Activated CD4-positive, alpha-beta memory T cell treated with anti-CD3 and anti-CD28 coated beads, Interleukin-2, amount 10 ng/mL, durations not matched to agents 7 days and 5 days (primary cell): ENCODE results near the gene TAOK2. TPM values are rescaled to one million over a fixed set of nuclear protein-coding genes. Genes with fewer than 3 reads are reported as not detected.
A peak's percentile ranks its signal among the peaks of the same experiment; 100 is the strongest.

Experiments used
- CTCF ChIA-PET: fragments of 350-600 bp; sonication (Branson Sonifier 250); formaldehyde crosslinking; loops from one replicate; lab custom pipeline; 2021; ENCODE audit warnings: antibody characterized with exemption, inconsistent platforms; lab: Charles Lee
- POLR2A ChIA-PET: fragments of 350-600 bp; sonication (Branson Sonifier 250); formaldehyde crosslinking; loops from one replicate; lab custom pipeline; 2021; ENCODE audit warnings: antibody characterized with exemption; lab: Charles Lee
- DNase-seq: peaks from one replicate; pipeline ENCODE4 v3.0.0-alpha.2; 2020
- H3K27ac Mint-ChIP-seq: one replicate; pipeline ENCODE4 v1.8.0; 2021; ENCODE audit warnings: mild to moderate bottlenecking, mixed read lengths
- H3K27me3 Mint-ChIP-seq: one replicate; pipeline ENCODE4 v1.8.0; 2021; ENCODE audit warnings: mixed read lengths
- H3K36me3 Mint-ChIP-seq: one replicate; pipeline ENCODE4 v1.8.0; 2021; ENCODE audit warnings: low read depth, mixed read lengths
- H3K4me1 Mint-ChIP-seq: one replicate; pipeline ENCODE4 v1.8.0; 2021; ENCODE audit warnings: mixed read lengths
- H3K4me3 Mint-ChIP-seq: one replicate; pipeline ENCODE4 v1.8.0; 2021; ENCODE audit warnings: mild to moderate bottlenecking, mixed read lengths
- H3K9me3 Mint-ChIP-seq: one replicate; pipeline ENCODE4 v1.8.0; 2021; ENCODE audit warnings: mixed read lengths
- total RNA-seq, 2 experiments: library from RNA; stranded (reverse); gene quantifications; one replicate each; pipeline ENCODE4 v1.2.3, GENCODE V29; 2021

The TAOK2 gene
- total RNA-seq, 2 experiments from 2014 or later: 44.2 TPM

DNA sequence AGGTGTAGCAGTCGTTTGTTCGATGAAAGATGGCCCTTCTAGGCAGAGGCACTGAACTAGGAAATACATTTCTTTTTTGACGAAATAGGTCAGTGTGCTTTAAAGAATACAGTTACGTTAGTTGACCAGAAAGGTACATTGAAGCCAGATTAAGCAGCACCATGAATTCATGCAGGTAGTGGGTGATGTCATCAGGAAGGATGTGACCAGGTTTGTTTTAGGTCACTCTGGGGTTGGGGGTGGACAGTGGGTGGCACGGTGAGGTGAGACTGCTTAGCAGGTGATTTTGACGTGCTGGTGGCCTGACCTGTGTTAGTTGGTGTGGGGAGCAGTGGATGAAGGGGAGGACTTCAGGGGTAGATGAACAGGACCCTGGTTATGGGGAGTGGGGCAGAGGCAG is 25.9 kb downstream of the TAOK2 start:
- CTCF ChIA-PET: interaction anchor here (0.6 to 1.2 kb wide), 2 partner anchors 32 to 42 kb away, joined by 4 read pairs; partner anchors contain the start of gene TLCD3B
- POLR2A ChIA-PET: interaction anchor here (1.6 kb wide), 1 partner anchor 74 kb away, joined by 3 read pairs; the partner anchor contains the start of gene KCTD13
- Mint-ChIP-seq H3K27ac (peak overlapping the region; percentile 28), H3K36me3 (peaks cover 59% of the 10 kb centered on the region), H3K27me3 (no peaks in the 10 kb centered on the region), H3K9me3 (no peaks in the 10 kb centered on the region), H3K4me1 (peaks cover 35% of the 10 kb centered on the region), H3K4me3 (no peak overlapping the region)
- no peak for DNase-seq

DNA sequence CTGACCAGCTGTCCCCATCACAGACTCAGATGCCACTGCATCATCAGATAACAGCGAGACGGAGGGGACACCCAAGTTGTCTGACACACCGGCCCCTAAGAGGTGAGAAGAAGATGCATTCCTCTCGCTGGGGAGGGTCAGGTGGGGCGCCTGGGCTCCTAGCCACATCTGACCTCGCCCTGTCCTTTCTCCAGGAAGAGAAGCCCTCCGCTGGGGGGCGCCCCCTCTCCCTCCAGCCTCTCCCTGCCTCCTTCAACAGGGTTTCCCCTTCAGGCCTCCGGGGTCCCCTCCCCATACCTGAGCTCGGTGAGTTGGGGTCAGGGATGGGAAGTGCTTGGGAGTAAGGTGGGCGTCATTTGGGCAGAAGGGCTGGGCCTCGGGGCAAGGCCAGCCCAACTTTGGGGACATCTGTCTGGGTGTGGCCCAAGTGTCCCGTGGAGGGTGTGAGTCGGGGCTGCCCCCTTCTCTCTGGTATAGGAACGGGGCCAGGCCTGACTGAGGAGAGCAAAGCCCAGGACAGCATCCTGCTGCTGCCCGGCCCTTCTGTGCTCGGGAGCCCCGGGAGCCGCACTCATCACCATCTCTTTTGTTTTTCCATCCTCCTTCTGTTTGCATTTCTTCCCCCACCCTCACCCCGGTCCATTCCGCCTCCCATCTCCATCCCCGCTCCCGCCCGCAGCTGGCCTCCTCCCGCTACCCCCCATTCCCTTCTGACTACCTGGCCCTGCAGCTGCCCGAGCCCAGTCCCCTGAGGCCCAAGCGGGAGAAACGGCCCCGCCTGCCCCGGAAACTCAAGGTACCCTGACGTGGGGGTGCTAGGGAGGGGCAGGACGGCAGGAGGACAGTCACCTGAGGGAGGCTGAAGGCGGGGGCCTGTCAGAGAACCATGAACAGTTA is 27.3 kb downstream of the TAOK2 start:
- ChIA-PET CTCF (interaction anchor here (1.2 kb wide), 1 partner anchor 31 kb away, joined by 4 read pairs; the partner anchor contains the start of gene TLCD3B), POLR2A (interaction anchor here (1.6 kb wide), 1 partner anchor 75 kb away, joined by 3 read pairs; the partner anchor contains the start of gene KCTD13)
- no peak for DNase-seq
- H3K27ac Mint-ChIP-seq: no peak overlapping the region
- H3K36me3 Mint-ChIP-seq: peaks cover 46% of the 10 kb centered on the region
- H3K9me3 Mint-ChIP-seq: no peaks in the 10 kb centered on the region
- peaks cover 29% of the 10 kb centered on the region for H3K4me1 Mint-ChIP-seq
- H3K27me3 Mint-ChIP-seq: no peaks in the 10 kb centered on the region
- no peak overlapping the region for H3K4me3 Mint-ChIP-seq

DNA sequence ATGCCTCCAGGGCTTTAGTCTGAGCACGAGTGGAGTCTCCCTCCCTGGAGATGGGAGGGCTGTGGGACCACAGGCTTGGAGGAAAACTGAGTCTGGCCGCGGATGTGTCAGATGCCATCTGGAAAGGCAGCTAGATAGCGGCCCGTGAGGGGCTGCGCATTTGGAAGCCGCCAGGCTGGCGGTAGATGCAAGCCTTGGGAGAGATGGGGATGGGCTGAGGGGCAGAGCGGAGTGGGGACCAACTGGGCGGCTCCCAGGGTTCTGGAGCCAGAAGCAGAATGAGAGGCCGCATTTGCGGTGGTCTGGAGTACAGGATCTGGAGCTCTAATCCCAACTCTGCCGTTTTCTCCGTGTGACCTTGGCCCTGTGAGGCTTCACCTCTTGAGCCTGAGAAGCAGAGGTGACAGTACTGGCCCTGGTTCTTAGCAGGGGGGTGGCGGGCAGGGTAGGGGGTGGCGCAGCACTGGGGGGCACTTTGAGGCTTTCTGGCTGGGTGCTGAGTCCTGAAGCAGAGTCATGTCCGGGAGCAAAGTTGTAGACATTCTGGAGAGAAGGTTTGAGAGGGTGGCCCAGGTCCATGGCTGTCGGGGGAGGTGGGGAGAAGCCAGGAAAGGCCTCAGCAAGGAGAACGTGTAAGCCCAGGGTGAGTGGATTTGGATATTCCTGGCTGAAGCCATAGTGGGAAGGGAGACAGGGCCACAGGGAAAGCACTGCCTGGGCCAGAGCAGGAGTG is 29.1 kb downstream of the TAOK2 start:
- H3K9me3 Mint-ChIP-seq: no peaks in the 10 kb centered on the region
- H3K4me3 Mint-ChIP-seq: no peak overlapping the region
- H3K4me1 Mint-ChIP-seq: peaks cover 16% of the 10 kb centered on the region
- no peaks in the 10 kb centered on the region for H3K27me3 Mint-ChIP-seq
- no peak for DNase-seq
- POLR2A ChIA-PET: interaction anchor here (1.3 to 1.4 kb wide), 2 partner anchors 10 to 41 kb away, joined by 3 to 4 read pairs; partner anchors contain the start of gene TMEM219
- peaks cover 36% of the 10 kb centered on the region for H3K36me3 Mint-ChIP-seq
- H3K27ac Mint-ChIP-seq: no peak overlapping the region
- CTCF ChIA-PET: interaction anchor here (1.3 kb wide), 1 partner anchor 154 kb away, joined by 3 read pairs; no protein-coding TSS in a partner anchor

DNA sequence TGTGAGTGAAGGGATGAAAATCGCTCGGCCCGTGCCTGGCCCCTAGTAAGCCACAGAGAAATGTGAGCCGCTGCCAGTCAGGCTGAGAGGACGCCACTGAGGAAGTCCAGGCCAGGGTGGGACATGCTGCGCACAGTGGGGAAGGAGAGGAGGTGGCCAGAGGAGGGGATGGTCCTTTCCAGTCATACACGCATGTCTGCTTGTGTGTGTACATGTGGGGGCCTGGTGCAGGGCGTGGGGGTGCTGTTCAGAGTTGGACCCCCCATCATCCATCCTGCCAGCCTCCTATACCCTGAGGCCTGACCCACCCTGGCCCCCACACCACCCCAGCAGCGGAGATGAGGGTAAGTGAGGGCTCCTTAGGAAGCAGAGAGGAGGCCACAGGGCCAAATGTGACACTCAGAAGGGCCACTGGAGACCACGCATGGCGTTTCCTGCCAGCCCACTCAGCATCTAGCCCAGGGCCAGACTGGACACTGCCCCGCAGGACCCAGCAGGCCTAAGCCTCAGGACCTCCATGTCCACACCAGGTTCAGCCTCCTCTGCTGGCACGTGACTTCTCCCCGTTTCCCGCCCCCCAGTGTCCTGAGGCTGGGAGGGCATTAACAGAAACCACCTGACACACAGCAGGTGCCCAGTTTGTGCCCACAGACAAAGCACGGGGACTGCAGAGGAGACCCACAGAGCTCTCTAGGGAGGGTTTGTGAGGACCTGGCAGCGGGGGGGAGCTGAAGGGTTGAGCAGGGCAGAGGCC is 30.2 kb downstream of the TAOK2 start:
- Mint-ChIP-seq H3K4me3 (no peak overlapping the region), H3K27me3 (peaks cover 6% of the 10 kb centered on the region)
- POLR2A ChIA-PET: interaction anchor here (1.1 to 1.3 kb wide), 3 partner anchors 7 to 10 kb away, joined by 3 read pairs; no protein-coding TSS in a partner anchor

DNA sequence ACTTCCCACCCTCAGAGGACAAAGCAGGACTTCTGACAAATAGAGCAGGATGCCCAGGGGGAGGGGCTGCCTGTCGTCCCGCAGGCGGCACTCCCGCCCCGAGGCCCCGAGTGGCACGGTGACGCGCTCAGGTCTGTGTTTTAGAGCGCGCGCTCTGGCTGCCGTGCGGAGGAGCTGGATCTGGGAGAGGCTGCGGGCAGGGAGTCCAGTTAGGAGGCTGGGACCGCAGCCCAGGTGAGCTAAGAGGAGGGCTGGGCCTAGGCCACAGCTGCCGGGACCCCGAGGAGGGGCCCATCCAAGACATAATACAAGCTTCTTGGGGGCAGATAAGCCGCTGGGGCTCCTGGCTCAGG is 30.7 kb downstream of the TAOK2 start:
- CTCF ChIA-PET: interaction anchor here (1.3 to 3.5 kb wide), 2 partner anchors 196 to 304 kb away, joined by 4 to 15 read pairs; no protein-coding TSS in a partner anchor
- peaks cover 11% of the 10 kb centered on the region for H3K27me3 Mint-ChIP-seq
- H3K4me3 Mint-ChIP-seq: no peak overlapping the region
- peaks cover 22% of the 10 kb centered on the region for H3K36me3 Mint-ChIP-seq
- POLR2A ChIA-PET: interaction anchor here (1.1 to 1.3 kb wide), 3 partner anchors 8 to 10 kb away, joined by 3 read pairs; no protein-coding TSS in a partner anchor
- DNase-seq: no peak
- peaks cover 4% of the 10 kb centered on the region for H3K4me1 Mint-ChIP-seq
- H3K9me3 Mint-ChIP-seq: no peaks in the 10 kb centered on the region
- H3K27ac Mint-ChIP-seq: no peak overlapping the region

More for the DNA sequence above, 30.2 kb downstream of the TAOK2 start:
- Mint-ChIP-seq H3K36me3 (peaks cover 28% of the 10 kb centered on the region), H3K27ac (no peak overlapping the region), H3K4me1 (peaks cover 10% of the 10 kb centered on the region), H3K9me3 (no peaks in the 10 kb centered on the region)
- CTCF ChIA-PET: interaction anchor here (1.3 to 3.5 kb wide), 2 partner anchors 196 to 303 kb away, joined by 4 to 15 read pairs; no protein-coding TSS in a partner anchor
- no peak for DNase-seq

DNA sequence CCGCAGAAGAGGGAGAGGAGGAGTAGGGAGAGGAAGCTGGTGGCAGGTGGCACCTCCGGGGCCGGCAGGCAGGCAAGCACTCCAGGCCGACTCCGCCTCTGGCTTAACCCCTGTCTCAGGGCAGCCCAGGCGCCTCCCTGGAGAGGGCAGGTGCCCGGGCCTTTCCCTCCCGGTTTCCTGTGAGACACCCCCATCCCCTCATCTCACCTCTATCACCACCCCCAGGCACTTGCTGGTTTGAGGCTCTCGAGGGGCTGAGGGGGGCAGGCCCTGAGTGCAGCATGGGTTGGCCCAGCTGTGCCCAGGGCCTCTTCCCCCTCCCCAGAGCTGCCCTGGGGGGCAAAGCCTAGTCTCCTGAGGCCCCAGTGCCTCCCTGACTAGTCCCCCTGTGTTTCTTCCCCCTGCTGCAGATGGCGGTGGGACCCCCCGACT is 31.2 kb downstream of the TAOK2 start:
- ChIA-PET CTCF (interaction anchor here (1.2 to 3.5 kb wide), 7 partner anchors 8 to 304 kb away, joined by 3 to 15 read pairs (median 5); partner anchors contain the start of genes INO80E, KCTD13 and PAGR1), POLR2A (interaction anchor here (1.1 to 1.3 kb wide), 3 partner anchors 8 to 11 kb away, joined by 3 read pairs; no protein-coding TSS in a partner anchor)
- H3K4me1 Mint-ChIP-seq: peaks cover under 1% of the 10 kb centered on the region

DNA sequence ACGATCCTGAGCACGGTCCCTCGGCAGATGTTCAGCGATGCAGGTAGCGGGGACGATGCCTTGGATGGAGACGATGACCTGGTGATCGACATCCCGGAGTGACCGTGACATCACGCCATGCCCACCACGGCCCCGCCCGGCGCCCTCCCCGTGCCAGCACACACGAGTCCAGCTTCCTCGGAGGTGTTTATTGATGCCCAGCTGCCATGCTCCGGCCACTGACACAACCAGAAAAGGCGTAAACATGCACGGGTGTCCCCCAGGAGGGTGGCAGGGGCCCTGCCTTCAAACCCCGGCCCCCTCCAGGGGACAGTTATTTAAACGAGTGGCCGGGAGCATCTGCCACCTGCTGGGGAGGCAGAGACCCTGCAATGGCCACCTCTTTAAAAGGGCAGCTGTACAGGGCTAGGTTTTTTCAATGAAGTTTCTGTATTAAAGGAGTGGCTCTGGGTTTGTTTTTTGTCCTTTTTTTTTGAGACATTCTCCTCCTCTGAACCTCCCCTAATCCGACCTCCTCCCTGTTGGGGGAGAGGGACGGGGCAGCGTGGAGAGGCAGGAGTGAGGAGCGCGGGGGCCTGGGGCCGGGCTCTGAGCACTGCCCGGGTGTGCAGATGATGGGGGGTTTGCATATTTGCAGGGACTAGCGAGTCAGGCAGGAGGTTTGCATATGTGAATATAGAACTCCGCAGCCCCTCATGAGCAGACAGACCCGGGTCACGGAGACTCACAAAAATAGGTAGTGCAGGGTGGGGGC is 31.9 kb downstream of the TAOK2 start:
- Mint-ChIP-seq H3K36me3 (peaks cover 17% of the 10 kb centered on the region), H3K9me3 (no peaks in the 10 kb centered on the region), H3K27ac (no peak overlapping the region), H3K4me3 (no peak overlapping the region), H3K4me1 (peaks cover 2% of the 10 kb centered on the region), H3K27me3 (peaks cover 20% of the 10 kb centered on the region)
- ChIA-PET CTCF (interaction anchor here (1.0 to 3.5 kb wide), 8 partner anchors 9 to 305 kb away, joined by 3 to 15 read pairs (median 5); partner anchors contain the start of genes INO80E, KCTD13, PAGR1 and TAOK2), POLR2A (interaction anchor here (1.2 to 2.1 kb wide), 3 partner anchors 9 to 12 kb away, joined by 3 to 6 read pairs (median 3); partner anchors contain the start of gene HIRIP3)
- DNase-seq: peak; percentile 42

More for the DNA sequence above, 31.2 kb downstream of the TAOK2 start:
- H3K36me3 Mint-ChIP-seq: peaks cover 18% of the 10 kb centered on the region
- no peak overlapping the region for H3K4me3 Mint-ChIP-seq
- H3K9me3 Mint-ChIP-seq: no peaks in the 10 kb centered on the region
- no peak for DNase-seq
- H3K27me3 Mint-ChIP-seq: peaks cover 14% of the 10 kb centered on the region
- H3K27ac Mint-ChIP-seq: no peak overlapping the region

DNA sequence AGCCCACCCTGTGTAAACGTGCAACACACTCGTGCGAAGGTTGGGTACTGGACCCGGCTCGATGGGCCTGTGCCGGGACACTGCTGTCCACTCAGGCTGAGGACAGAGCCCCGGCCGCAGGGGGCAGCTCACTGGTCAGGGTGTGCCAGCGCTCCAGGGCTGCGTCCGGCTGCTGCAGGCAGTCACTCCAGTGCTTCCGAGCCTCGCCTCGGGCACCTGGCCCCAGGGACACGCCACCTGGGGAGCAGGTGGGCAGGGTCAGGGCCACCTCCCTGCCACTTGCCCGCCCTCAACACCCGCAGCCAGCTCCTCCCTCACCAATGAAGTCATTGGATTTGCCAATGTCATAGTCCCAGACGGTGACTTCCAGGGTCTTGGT is 32.4 kb downstream of the TAOK2 start:
- Mint-ChIP-seq H3K36me3 (peaks cover 17% of the 10 kb centered on the region), H3K27ac (no peak overlapping the region), H3K4me1 (peaks cover 3% of the 10 kb centered on the region), H3K27me3 (peaks cover 21% of the 10 kb centered on the region), H3K9me3 (no peaks in the 10 kb centered on the region), H3K4me3 (no peak overlapping the region)
- ChIA-PET CTCF (interaction anchor here (1.0 to 3.5 kb wide), 7 partner anchors 9 to 305 kb away, joined by 3 to 15 read pairs (median 5); partner anchors contain the start of genes INO80E, KCTD13, PAGR1 and TAOK2), POLR2A (interaction anchor here (2.1 kb wide), 1 partner anchor 11 kb away, joined by 6 read pairs; the partner anchor contains the start of gene HIRIP3)
- DNase-seq: no peak

DNA sequence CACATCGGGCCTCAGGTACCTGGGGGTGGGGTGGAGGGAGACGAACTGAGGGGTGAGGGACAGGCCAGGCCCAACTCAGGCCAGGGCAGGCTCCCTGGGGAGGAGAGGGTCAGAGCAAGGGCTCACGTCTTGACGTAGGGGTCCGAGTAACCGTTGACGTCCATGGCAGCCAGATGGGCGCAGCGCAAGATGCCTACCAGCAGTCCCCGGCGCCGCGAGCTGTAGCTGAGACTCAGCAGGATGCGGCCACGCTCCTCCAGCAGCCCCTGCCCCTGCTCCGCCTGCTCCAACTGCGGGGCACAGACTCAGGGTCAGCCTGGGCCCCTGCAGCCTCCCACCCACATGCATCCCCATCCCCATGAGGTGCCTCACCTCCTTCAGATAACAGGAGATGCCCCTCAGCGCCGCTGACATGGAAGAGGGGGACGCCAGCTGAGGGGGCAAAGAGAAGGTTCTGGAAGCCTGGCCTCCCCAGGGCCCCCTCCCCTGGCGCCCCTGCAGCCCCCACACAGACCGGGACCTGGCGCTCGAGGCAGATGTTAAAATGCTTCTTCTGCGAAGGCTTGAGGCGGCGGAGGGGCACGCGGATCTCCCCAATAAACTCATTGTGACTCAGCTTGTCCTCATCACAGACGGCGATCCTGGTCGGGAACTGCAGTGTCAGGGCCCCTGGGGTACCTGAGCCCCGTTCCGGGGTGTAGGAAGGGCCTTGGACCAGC is 33.1 kb downstream of the TAOK2 start:
- Mint-ChIP-seq H3K36me3 (peaks cover 15% of the 10 kb centered on the region), H3K9me3 (no peaks in the 10 kb centered on the region), H3K4me1 (peaks cover 3% of the 10 kb centered on the region)

DNA sequence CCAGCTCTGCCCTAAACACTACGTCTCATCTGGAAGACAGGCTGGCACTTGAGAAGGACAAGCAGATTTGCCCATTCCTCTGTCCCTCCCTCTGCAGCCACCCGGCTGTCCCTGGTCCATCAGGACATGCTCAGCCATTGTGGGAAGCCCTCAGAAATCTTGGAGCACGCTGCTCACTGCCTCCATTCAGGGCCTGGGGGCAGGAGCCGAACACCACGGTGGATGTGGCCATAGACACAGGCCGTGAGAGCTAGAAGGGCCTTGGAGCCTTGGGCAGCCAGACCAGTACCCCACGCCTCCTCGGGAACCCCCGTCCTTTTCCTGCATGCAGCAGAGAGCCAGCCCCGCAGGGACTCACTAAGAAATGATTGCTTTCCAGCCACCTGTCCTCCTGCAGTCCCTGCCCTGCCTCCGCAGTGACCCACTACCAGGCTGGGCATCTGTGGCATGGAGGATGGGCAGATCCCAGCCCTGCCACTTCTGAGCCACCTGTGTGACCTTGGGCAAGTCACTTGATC is 33.8 kb downstream of the TAOK2 start:
- CTCF ChIA-PET: no interaction called here
- no peak overlapping the region for H3K4me3 Mint-ChIP-seq
- H3K27me3 Mint-ChIP-seq: peaks cover 30% of the 10 kb centered on the region
- no peak overlapping the region for H3K27ac Mint-ChIP-seq
- DNase-seq: no peak
- H3K9me3 Mint-ChIP-seq: no peaks in the 10 kb centered on the region
- peaks cover 8% of the 10 kb centered on the region for H3K4me1 Mint-ChIP-seq
- POLR2A ChIA-PET: interaction anchor here (1.0 to 2.1 kb wide), 4 partner anchors 11 to 34 kb away, joined by 3 to 6 read pairs (median 3); partner anchors contain the start of genes HIRIP3, TAOK2 and TLCD3B
- peaks cover 12% of the 10 kb centered on the region for H3K36me3 Mint-ChIP-seq

More for the DNA sequence above, 33.1 kb downstream of the TAOK2 start:
- peaks cover 25% of the 10 kb centered on the region for H3K27me3 Mint-ChIP-seq
- DNase-seq: no peak
- POLR2A ChIA-PET: interaction anchor here (1.0 to 2.1 kb wide), 3 partner anchors 10 to 33 kb away, joined by 3 to 6 read pairs (median 3); partner anchors contain the start of genes HIRIP3 and TAOK2
- H3K4me3 Mint-ChIP-seq: no peak overlapping the region
- no peak overlapping the region for H3K27ac Mint-ChIP-seq
- CTCF ChIA-PET: interaction anchor here (1.7 to 3.5 kb wide), 2 partner anchors 190 to 306 kb away, joined by 5 to 15 read pairs; partner anchors contain the start of gene PAGR1
